ENCODE data around the gene TIMD4. TPM values are rescaled to one million over a fixed set of nuclear protein-coding genes. Genes with fewer than 3 reads are reported as not detected.
A peak's percentile ranks its signal among the peaks of the same experiment; 100 is the strongest.
"Not testable (repeated sequence)": the region's sequence is repeated elsewhere in the genome, so short reads cannot be mapped to it uniquely, and the experiment has no call there.

The TIMD4 gene
- total RNA-seq, 1 donor from 2014 or later, result not detected

DNA sequence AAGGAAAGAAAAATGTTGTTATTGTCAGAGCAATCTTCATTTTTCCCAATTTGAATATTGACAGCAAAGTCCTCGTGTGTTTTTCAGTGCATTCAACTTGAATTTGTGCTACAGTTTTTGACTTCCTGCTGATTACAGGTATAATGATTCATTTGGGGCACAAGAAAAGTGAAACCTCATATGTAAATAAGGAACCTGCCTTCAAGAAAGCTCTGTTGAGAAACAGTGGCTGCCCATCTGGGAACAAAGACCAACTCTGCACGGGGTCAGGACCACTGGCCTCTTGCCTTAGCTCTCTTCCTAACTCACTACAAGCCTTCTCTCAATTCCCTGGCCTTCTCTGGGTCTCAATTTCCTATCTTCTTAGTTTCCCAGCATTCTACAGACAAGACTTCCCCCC is 21.0 kb downstream of the TIMD4 start:
- TF ChIP-seq, protein P1, sequence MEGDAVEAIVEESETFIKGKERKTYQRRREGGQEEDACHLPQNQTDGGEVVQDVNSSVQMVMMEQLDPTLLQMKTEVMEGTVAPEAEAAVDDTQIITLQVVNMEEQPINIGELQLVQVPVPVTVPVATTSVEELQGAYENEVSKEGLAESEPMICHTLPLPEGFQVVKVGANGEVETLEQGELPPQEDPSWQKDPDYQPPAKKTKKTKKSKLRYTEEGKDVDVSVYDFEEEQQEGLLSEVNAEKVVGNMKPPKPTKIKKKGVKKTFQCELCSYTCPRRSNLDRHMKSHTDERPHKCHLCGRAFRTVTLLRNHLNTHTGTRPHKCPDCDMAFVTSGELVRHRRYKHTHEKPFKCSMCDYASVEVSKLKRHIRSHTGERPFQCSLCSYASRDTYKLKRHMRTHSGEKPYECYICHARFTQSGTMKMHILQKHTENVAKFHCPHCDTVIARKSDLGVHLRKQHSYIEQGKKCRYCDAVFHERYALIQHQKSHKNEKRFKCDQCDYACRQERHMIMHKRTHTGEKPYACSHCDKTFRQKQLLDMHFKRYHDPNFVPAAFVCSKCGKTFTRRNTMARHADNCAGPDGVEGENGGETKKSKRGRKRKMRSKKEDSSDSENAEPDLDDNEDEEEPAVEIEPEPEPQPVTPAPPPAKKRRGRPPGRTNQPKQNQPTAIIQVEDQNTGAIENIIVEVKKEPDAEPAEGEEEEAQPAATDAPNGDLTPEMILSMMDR (IDR thresholded peaks at IDR 0.05; ENCODE audit: unreplicated experiment), result no peak
- H3K36me3 Mint-ChIP-seq (ENCODE audit: low read depth, unreplicated experiment), result peaks cover 6% of the 10 kb centered on the region
- DNase-seq (ENCODE audit: low spot score), result no peak
- H3K4me3 Mint-ChIP-seq (ENCODE audit: unreplicated experiment), result no peak overlapping the region
- H3K4me1 Mint-ChIP-seq (ENCODE audit: unreplicated experiment), result peaks cover 2% of the 10 kb centered on the region
- no peak overlapping the region for H3K27ac Mint-ChIP-seq (ENCODE audit: unreplicated experiment)
- H3K9me3 Mint-ChIP-seq (ENCODE audit: unreplicated experiment), result peaks cover 12% of the 10 kb centered on the region
- H3K27me3 Mint-ChIP-seq (ENCODE audit: unreplicated experiment), result peaks cover 3% of the 10 kb centered on the region

GRCh38 chr5:156940462-156940861 is 22.6 kb downstream of the TIMD4 start:
- H3K4me3 Mint-ChIP-seq (ENCODE audit: unreplicated experiment); H3K27me3 Mint-ChIP-seq (ENCODE audit: unreplicated experiment); H3K36me3 Mint-ChIP-seq (ENCODE audit: low read depth, unreplicated experiment); DNase-seq (ENCODE audit: low spot score); H3K4me1 Mint-ChIP-seq (ENCODE audit: unreplicated experiment); H3K27ac Mint-ChIP-seq (ENCODE audit: unreplicated experiment): not testable (repeated sequence)
- peaks cover 12% of the 10 kb centered on the region for H3K9me3 Mint-ChIP-seq (ENCODE audit: unreplicated experiment)

- Mint-ChIP-seq H3K36me3 (ENCODE audit: low read depth, unreplicated experiment) (peaks cover 6% of the 10 kb centered on the region), H3K4me1 (ENCODE audit: unreplicated experiment) (no peaks in the 10 kb centered on the region), H3K27me3 (ENCODE audit: unreplicated experiment) (peaks cover 3% of the 10 kb centered on the region)
These were observed 26.1 kb downstream of the TIMD4 start for GRCh38 chr5:156936972-156937371.

DNA sequence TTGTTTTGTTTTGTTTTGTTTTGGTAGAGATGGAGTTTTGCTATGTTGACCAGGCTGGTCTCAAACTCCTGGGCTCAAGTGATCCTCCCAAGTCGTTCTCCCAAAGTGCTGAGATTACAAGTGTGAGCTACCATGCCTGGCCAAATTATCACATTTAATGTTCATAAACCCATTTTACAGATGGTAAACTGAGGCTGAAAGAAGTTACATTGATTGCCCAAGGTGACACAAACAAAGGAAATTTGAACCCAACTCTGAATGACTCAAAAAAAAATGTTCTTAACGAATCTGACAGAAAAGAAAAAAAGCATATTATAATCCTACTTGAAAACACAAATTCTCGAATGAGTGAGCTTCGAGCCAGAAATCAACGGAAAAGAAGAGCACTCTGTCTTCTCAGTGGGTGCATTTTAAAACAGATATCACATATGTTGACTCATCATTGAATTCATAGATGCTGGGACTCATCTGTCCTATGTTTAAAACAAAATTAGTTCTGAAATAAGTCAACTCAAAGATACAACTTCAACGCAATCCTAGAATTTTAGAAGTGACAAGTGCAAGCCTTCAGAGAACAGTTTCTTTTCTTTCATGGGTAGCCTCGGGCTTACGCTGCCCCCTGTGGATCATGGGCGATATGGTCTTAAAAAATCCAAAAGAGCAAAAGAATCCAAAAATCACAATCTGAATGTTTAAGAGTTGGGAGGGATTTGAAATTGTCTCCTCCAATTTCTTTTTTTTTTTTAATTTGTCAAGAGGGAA is 28.4 kb downstream of the TIMD4 start:
- Mint-ChIP-seq H3K4me3 (ENCODE audit: unreplicated experiment) (no peak overlapping the region), H3K9me3 (ENCODE audit: unreplicated experiment) (peaks cover 4% of the 10 kb centered on the region), H3K27me3 (ENCODE audit: unreplicated experiment) (no peaks in the 10 kb centered on the region), H3K36me3 (ENCODE audit: low read depth, unreplicated experiment) (peaks cover 4% of the 10 kb centered on the region), H3K4me1 (ENCODE audit: unreplicated experiment) (no peaks in the 10 kb centered on the region), H3K27ac (ENCODE audit: unreplicated experiment) (no peak overlapping the region)
- TF ChIP-seq, protein P1 (IDR thresholded peaks at IDR 0.05; ENCODE audit: unreplicated experiment), result peak; percentile 72
- DNase-seq (ENCODE audit: low spot score), result peak; percentile 41

More at GRCh38 chr5:156936972-156937371, 26.1 kb downstream of the TIMD4 start:
- DNase-seq (ENCODE audit: low spot score), result no peak
- no peak overlapping the region for H3K4me3 Mint-ChIP-seq (ENCODE audit: unreplicated experiment)
- H3K9me3 Mint-ChIP-seq (ENCODE audit: unreplicated experiment), result peaks cover 12% of the 10 kb centered on the region
- TF ChIP-seq, protein P1 (IDR thresholded peaks at IDR 0.05; ENCODE audit: unreplicated experiment), result no peak
- no peak overlapping the region for H3K27ac Mint-ChIP-seq (ENCODE audit: unreplicated experiment)

DNA sequence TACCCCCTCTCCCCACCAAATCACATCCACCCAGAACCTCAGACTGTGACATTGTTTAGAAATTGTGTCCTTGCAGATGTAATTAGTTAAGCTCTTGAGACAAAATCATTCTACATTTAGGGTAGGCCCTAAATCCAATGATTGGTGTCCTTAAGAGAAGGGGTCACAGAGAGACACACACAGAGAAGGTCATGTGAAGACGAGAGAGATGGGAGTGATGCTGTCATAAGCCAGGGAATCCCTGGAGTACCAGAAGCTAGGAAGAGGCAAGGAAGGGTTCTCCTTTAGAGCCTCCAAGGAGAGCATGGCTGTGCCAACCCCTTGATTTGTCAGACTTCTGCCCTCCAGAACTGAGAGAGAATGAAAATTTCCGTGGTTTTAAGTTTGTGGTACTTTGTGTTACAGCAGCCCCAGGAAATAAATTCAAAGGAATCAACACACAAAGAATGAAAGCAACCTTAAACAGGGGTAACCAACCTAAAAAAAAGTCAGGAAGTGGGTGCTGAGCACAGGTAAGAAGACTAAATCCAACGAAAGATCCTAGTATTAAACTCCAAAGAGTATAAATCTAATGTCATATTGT is 33.6 kb downstream of the TIMD4 start:
- no peaks in the 10 kb centered on the region for H3K36me3 Mint-ChIP-seq (ENCODE audit: low read depth, unreplicated experiment)
- H3K4me1 Mint-ChIP-seq (ENCODE audit: unreplicated experiment), result no peaks in the 10 kb centered on the region
- H3K27ac Mint-ChIP-seq (ENCODE audit: unreplicated experiment), result no peak overlapping the region
- TF ChIP-seq, protein P1 (IDR thresholded peaks at IDR 0.05; ENCODE audit: unreplicated experiment), result no peak
- H3K4me3 Mint-ChIP-seq (ENCODE audit: unreplicated experiment), result no peak overlapping the region
- DNase-seq (ENCODE audit: low spot score), result no peak
- H3K9me3 Mint-ChIP-seq (ENCODE audit: unreplicated experiment), result no peaks in the 10 kb centered on the region
- no peaks in the 10 kb centered on the region for H3K27me3 Mint-ChIP-seq (ENCODE audit: unreplicated experiment)

Data from endothelial cell (in vitro differentiated cells).